Measurements from ENCODE around the gene EML6. TPM values are rescaled to one million over a fixed set of nuclear protein-coding genes. Genes with fewer than 3 reads are reported as not detected.

EML6 gene
- total and polyA plus RNA-seq, 2 of the 8 experiments (the other 6 are each of a cell fraction or from before 2014, with no cell fraction given) = 1.2 to 1.6 TPM

- no peak overlapping the region for H3K18ac ChIP-seq (ENCODE audit: extremely low read depth, low read length)
- H2BK15ac ChIP-seq (ENCODE audit: low read length) = no peak overlapping the region
- no peak overlapping the region for H3K9ac ChIP-seq (replicated peaks in 1 of 4; ENCODE audit: extremely low read depth in 1 of 4, low read depth in 3 of 4, low read length in 3 of 4)
- H3K36me3 ChIP-seq (ENCODE audit: control insufficient read depth in 2 of 4, insufficient read depth in 4 of 4, low read length in 3 of 4) = no peaks in the 10 kb centered on the region
- H3K4ac ChIP-seq (replicated peaks; ENCODE audit: insufficient read length, low read depth, low read length) = no peak overlapping the region
- no peak overlapping the region for H4K8ac ChIP-seq (ENCODE audit: extremely low read depth, insufficient read depth, low read length)
- no peak overlapping the region for H3K4me2 ChIP-seq (ENCODE audit: insufficient read depth in 1 of 2, low read depth in 2 of 2, low read length in 2 of 2)
- DNase-seq (ENCODE audit: low read depth in 1 of 2, low spot score in 2 of 2) = no peak
- FAIRE-seq = no peak
- H3K14ac ChIP-seq (ENCODE audit: insufficient read length) = no peak overlapping the region
- CTCF ChIA-PET (ENCODE audit: partially characterized antibody) = interaction anchor here (0.5 to 1.5 kb wide), 3 partner anchors 13 to 293 kb away, joined by 3 to 4 read pairs (median 3); no protein-coding TSS in a partner anchor
- 85% methylated on average over 5 of the region's 5 CpGs; no CpG with 5 or more reads in 1 of the 2 experiments for WGBS, 2 experiments (ENCODE audit: extremely low coverage in 1 of 2, insufficient coverage in 1 of 2, insufficient read length in 1 of 2, insufficient replicate concordance in 2 of 2, low coverage in 1 of 2, low lambda C conversion rate in 2 of 2, missing lambda C conversion rate in 1 of 2)
- H3K9me3 ChIP-seq (ENCODE audit: insufficient read depth in 2 of 2, low read depth in 1 of 2, low read length in 1 of 2) = no peaks in the 10 kb centered on the region
- no peaks in the 10 kb centered on the region for H3K79me2 ChIP-seq (ENCODE audit: control insufficient read depth in 1 of 2, insufficient read depth in 2 of 2, low read length in 2 of 2)
- H3K4me3 ChIP-seq (ENCODE audit: extremely low read depth in 1 of 4, insufficient read depth in 2 of 4, low read depth in 3 of 4, low read length in 4 of 4) = no peak overlapping the region
- H4K91ac ChIP-seq (replicated peaks; ENCODE audit: insufficient read length, low read length) = no peak overlapping the region
- H3K27ac ChIP-seq (ENCODE audit: low read depth, low read length) = no peak overlapping the region
- no peaks in the 10 kb centered on the region for H4K20me1 ChIP-seq (replicated peaks in 1 of 2; ENCODE audit: control insufficient read depth in 1 of 2, insufficient read depth in 2 of 2, low read length in 2 of 2)
- H3K79me1 ChIP-seq (ENCODE audit: low read depth, low read length) = no peaks in the 10 kb centered on the region
- H4K5ac ChIP-seq (ENCODE audit: insufficient read length, low read depth, low read length) = no peak overlapping the region
- H2BK120ac ChIP-seq (replicated peaks; ENCODE audit: low read depth, low read length) = no peak overlapping the region
- H2BK5ac ChIP-seq (ENCODE audit: low read depth, low read length) = no peak overlapping the region
- H3K23me2 ChIP-seq (ENCODE audit: low read depth, low read length) = no peaks in the 10 kb centered on the region
- no peak overlapping the region for H2AK5ac ChIP-seq (ENCODE audit: low read depth, low read length)
- POLR2A ChIA-PET (ENCODE audit: partially characterized antibody) = no interaction called here
- H3K23ac ChIP-seq (ENCODE audit: insufficient read length) = no peak overlapping the region
- no peak overlapping the region for H2AFZ ChIP-seq (ENCODE audit: low read length)
- H3K56ac ChIP-seq (replicated peaks; ENCODE audit: insufficient read length, low read depth, low read length) = no peak overlapping the region
- no peaks in the 10 kb centered on the region for H3K27me3 ChIP-seq (replicated peaks in 1 of 4; ENCODE audit: control insufficient read depth in 3 of 4, extremely low read depth in 1 of 4, insufficient read depth in 3 of 4, low read length in 3 of 4)
- no peak overlapping the region for H2BK20ac ChIP-seq (ENCODE audit: low read length)
- no peak overlapping the region for H2BK12ac ChIP-seq (ENCODE audit: low read depth, low read length)
- H3K4me1 ChIP-seq (replicated peaks in 1 of 4; ENCODE audit: control insufficient read depth in 3 of 4, insufficient read depth in 4 of 4, low read length in 3 of 4) = peaks cover 0 to 2% (median 1%) of the 10 kb centered on the region in 4 experiments; a peak in 1 of 7 replicates
- TF ChIP-seq SP4 (IDR thresholded peaks at IDR 0.05; ENCODE audit: low read length) = no peak
- no peak for TF ChIP-seq EZH2 (IDR thresholded peaks at IDR 0.05; ENCODE audit: low read depth, low read length, severe bottlenecking)
- no peak for TF ChIP-seq JUND (IDR thresholded peaks at IDR 0.05; ENCODE audit: low read length)
- TF ChIP-seq TBP (IDR thresholded peaks at IDR 0.05; ENCODE audit: low read depth, low read length) = no peak
- TF ChIP-seq NRF1 (IDR thresholded peaks at IDR 0.05; ENCODE audit: low read depth, low read length) = no peak
- no peak for TF ChIP-seq NANOG (IDR thresholded peaks at IDR 0.05; ENCODE audit: insufficient read depth, low read depth, low read length, poor library complexity, severe bottlenecking)
- no peak for TF ChIP-seq TEAD4 (IDR thresholded peaks at IDR 0.05; ENCODE audit: low read depth, low read length)
Measured at GRCh38 chr2:54866868-54867267, 143.4 kb downstream of the EML6 start.
